HL-60 (cell line): ENCODE measurements around the gene TNFRSF8.

Experiments
- GABPA ChIP-seq: IDR thresholded peaks from 2 replicates; pipeline ENCODE4 v1.6.1; 2012; ENCODE audit warnings: low read depth
- POLR2AphosphoS5 ChIP-seq: IDR thresholded peaks from 2 replicates; pipeline ENCODE4 v1.6.1; 2012; ENCODE audit warnings: low read depth
- TF ChIP-seq, protein P1 (sequence below): IDR thresholded peaks from one replicate; pipeline ENCODE4 v1.5.1; 2011; ENCODE audit warnings: low read length, control low read depth, inconsistent platforms; ENCODE audit not compliant: insufficient read depth

DNA sequence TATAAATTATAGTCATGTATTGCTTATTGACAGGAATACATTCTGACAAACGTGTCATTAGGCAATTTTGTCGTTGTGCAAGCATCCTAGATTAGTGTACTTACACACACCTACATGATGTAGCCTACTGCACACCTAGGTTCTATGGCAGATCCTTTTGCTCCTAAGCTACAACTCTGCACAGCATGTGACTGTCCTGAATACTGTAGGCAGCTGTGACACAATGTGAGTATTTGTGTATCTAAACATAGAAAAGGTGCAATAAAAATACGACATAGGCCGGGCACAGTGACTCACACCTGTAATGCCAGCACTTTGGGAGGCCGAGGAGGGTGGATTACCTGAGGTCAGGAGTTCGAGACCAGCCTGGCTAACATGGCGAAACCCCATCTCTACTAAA, 36.5 kb downstream of the TNFRSF8 start:
- TF ChIP-seq POLR2AphosphoS5 (no peak), GABPA (no peak)
- TF ChIP-seq, protein P1, sequence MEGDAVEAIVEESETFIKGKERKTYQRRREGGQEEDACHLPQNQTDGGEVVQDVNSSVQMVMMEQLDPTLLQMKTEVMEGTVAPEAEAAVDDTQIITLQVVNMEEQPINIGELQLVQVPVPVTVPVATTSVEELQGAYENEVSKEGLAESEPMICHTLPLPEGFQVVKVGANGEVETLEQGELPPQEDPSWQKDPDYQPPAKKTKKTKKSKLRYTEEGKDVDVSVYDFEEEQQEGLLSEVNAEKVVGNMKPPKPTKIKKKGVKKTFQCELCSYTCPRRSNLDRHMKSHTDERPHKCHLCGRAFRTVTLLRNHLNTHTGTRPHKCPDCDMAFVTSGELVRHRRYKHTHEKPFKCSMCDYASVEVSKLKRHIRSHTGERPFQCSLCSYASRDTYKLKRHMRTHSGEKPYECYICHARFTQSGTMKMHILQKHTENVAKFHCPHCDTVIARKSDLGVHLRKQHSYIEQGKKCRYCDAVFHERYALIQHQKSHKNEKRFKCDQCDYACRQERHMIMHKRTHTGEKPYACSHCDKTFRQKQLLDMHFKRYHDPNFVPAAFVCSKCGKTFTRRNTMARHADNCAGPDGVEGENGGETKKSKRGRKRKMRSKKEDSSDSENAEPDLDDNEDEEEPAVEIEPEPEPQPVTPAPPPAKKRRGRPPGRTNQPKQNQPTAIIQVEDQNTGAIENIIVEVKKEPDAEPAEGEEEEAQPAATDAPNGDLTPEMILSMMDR, result no peak
